GM18873 (cell line): Measurements from ENCODE around the gene SUPT3H.
A peak's percentile ranks its signal among the peaks of the same experiment; 100 is the strongest.
"Not testable (repeated sequence)": the region's sequence is repeated elsewhere in the genome, so short reads cannot be mapped to it uniquely, and the experiment has no call there.

ENCODE experiments used
- ATAC-seq: cut with Tn5 transposase; IDR thresholded peaks from one replicate; pipeline ENCODE4 v1.9.1; 2021; ENCODE audit warnings: mild to moderate bottlenecking, moderate library complexity, moderate number of reproducible peaks; ENCODE audit not compliant: unreplicated experiment, low FRiP score

Gene SUPT3H

GRCh38 chr6:45187836-45188235 is 189.9 kb downstream of the SUPT3H start:
- no peak for ATAC-seq

DNA sequence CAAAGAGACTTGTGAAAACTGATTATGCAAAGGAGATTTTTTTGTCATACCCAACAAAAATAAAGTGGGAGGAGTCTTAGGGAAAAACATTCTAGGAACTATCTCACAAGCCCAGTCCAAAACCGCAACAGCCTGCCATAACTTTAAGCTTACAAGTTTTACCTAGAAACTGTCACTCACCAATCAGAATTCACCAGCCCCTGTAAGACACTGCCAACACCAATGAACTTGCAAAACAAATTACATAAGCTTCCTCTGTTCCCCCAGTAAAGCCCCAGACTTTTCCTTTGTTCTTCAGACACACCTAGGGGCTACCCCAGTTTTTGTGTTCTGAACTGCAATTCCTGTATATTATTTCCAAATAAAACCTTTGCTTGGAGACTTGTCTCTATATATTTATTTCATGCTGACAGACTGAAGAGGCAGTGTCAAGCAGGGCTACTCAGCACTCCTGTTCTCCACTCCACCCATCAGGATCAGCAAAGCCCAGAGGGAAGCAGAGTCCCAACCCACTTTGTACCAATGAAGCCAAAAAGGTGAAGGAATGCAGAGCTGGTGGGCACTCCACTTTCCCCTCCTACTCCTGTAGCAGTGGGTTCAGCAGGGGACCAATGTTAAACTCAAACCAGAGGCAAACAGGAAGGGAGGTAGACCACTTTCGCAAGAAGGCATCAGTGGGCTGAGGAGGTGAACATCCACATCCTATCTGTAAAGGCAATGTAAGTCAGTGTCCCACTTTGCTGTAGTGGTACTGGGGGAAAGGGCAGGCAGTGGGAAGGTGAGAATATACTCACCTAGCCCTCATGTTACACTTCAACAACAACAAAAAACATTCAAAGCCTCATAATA is 192.1 kb downstream of the SUPT3H start:
- no peak for ATAC-seq

DNA sequence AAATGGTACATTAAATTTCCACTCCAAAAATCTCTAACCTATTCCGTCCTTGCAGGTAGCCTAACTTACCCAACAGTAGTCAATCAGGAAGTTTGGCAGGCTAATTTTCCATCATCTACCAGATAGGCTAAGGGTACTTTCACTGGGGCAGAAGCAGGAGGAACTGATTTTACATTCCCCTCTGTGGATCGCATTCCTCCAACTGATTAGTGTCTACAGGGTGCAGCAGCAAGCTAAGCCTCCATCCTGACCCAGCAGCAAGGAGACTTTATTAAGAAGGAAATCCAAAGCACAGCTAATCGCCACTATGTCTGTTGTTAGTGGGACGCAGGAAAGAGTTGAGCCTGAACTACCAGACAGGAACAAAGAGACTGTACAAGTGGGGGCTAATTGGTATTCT is 192.8 kb downstream of the SUPT3H start:
- ATAC-seq = no peak

DNA sequence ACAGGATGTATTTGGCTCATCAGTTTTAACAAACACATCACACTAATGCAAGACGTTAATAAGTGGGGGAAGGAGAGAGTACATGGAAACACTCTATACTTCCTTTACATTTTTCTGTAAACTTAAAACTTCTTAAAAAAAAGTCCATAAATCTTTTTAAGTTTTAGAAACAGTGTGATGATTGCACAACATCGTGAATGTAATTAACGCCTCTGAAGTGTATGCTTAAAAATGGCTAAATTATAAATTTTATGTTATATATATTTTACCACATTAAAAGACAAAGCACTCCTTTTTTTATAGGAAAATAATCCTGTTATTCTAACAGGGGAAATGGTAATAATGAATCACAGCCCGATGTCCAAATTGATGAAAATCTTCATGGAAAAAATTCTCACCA is 193.7 kb downstream of the SUPT3H start:
- no peak for ATAC-seq

GRCh38 chr6:45176373-45176772 is 201.4 kb downstream of the SUPT3H start:
- ATAC-seq = not testable (repeated sequence)

GRCh38 chr6:45175272-45175671 is 202.5 kb downstream of the SUPT3H start:
- no peak for ATAC-seq

- no peak for ATAC-seq
Measured at GRCh38 chr6:45174045-45174444, 203.7 kb downstream of the SUPT3H start.

- no peak for ATAC-seq
Measured at GRCh38 chr6:45171380-45171779, 206.4 kb downstream of the SUPT3H start.

- ATAC-seq = no peak
Measured at GRCh38 chr6:45170309-45170708, 207.4 kb downstream of the SUPT3H start.

- no peak for ATAC-seq
Measured at GRCh38 chr6:45169815-45170214, 207.9 kb downstream of the SUPT3H start.

GRCh38 chr6:45163952-45164766 is 213.6 kb downstream of the SUPT3H start:
- peak; percentile 81 for ATAC-seq

DNA sequence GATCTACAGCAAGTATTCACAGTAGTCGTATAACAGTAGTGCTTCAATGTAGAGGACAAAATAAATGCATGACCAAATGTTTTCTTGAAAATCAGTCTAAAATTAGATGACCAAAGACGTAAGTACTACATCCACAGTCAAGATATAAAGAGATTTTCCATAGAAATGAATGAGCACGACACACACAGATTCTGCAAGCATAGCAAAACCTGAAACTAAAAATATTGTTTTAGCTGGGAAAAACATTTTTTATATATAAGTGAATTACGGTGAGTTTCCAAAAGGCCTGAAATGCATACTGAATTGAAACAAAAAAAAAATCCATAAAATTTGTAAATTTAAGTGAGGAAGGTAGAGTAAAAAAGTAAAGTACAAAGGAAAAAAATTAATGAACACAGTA is 217.4 kb downstream of the SUPT3H start:
- ATAC-seq = no peak

GRCh38 chr6:45156075-45156474 is 221.7 kb downstream of the SUPT3H start:
- ATAC-seq = peak; percentile 99

GRCh38 chr6:45155341-45155894 is 222.3 kb downstream of the SUPT3H start:
- no peak for ATAC-seq

DNA sequence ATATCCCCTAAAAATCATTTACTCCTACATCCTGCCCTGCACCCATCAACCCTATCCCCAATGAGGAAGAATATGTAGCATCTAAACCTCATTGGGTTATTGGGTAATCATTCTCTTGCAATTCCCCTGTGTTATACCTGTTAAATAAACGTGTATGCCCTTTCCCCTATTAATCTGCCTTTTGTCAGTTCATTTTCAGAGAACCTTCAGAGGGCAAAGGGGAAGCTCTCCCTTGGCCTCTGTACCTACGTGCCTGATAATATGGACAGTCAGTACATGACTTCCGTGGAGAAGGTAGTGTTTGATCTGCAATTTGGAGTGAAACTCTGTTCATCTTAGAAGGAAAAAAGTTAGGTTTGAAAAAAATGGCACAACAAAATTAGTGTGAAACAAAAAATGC is 223.1 kb downstream of the SUPT3H start:
- no peak for ATAC-seq

- no peak for ATAC-seq
Measured at GRCh38 chr6:45148711-45149341, 228.9 kb downstream of the SUPT3H start.

DNA sequence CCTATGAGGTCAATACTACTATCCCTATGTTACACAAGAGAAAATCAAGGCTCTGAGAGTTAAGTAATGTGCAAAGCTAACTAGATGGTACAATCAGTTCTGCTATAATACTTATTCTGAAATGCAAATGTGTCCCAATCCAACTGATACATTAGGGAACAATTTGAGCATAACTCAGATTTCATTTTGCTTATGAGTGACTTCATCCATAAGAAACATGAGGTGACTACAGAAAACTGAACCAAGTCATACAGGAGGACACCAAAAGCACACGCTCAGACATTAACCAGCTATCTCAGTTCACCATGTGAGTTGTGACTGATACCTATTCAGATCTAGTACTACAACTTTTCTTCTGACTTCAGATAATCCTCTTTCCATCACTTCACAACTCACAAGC is 229.5 kb downstream of the SUPT3H start:
- no peak for ATAC-seq

DNA sequence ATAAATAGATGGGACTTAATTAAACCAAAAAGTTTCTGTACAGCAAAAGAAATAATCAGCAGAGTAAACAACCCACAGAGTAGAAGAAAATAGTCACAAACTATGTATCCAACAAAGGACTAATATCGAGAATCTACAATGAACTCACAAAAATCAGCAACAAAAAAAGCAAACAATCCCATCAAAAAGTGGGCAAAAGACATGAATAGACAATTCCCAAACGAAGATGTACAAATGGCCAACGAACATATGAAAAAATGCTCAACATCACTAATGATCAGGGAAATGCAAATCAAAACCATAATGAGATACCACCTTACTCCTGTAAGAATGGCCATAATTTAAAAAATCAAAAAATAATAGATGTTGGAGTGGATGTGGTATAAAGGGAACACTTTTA is 232.1 kb downstream of the SUPT3H start:
- not testable (repeated sequence) for ATAC-seq

- no peak for ATAC-seq
Measured at GRCh38 chr6:45138765-45139164, 239.0 kb downstream of the SUPT3H start.

DNA sequence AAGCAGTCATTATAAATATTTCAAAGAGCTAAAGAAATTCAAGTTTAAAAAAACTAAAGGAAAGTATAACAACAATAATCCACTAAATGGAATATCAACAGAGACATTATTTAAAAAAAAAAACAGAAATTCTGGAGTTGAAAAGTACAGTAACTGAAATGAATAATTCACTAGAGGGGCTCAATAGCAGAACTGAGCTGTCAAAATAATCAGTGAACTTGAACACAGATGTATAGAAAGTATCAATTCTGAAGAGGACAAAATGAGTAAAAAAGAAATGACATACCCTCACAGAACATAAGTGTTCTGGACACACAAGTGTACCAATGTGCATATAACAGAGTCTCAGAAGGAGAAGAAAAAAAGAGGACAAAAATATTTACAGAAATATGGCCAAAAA is 241.2 kb downstream of the SUPT3H start:
- ATAC-seq = no peak
